HG03039 (cell line): ENCODE results near the gene FGF8.

Experiments used
- ATAC-seq: cut with Tn5 transposase; IDR thresholded peaks from one replicate; pipeline ENCODE4 v1.9.1; 2021; ENCODE audit warnings: mild to moderate bottlenecking, moderate library complexity; ENCODE audit not compliant: unreplicated experiment

The FGF8 gene

GRCh38 chr10:101770331-101771215 is 5.3 kb downstream of the FGF8 start:
- ATAC-seq, result no peak

DNA sequence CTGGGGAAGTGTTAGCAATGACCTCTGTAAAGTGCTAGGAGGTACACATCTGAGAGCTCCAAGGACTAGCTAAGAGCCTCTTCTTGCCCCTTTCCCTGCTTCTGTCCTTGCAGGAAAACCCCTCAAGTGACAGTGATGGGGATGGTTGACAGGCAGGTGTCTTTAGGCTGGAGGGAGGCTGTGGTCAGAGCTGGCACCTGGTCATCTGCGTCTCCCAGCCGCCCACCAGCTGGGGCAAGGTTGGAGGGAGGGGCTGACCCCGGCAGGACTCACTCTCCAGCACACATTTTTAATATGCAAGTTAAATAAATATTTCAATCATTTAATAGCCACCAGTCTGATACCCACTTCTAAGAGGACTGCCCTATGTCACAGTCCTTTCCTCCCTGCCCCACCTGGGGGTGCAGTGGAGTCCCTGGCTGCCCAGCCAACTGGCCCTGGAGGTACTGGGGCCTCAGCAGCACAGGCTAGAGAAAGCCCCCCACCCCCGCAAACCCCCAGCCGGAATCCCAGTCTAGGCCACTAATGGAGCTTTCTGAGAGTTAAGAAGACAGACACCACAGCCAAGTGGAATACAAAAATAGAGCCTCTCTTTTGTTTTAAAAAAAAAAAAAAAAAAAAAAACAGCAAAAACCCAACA is 6.3 kb downstream of the FGF8 start:
- no peak for ATAC-seq

DNA sequence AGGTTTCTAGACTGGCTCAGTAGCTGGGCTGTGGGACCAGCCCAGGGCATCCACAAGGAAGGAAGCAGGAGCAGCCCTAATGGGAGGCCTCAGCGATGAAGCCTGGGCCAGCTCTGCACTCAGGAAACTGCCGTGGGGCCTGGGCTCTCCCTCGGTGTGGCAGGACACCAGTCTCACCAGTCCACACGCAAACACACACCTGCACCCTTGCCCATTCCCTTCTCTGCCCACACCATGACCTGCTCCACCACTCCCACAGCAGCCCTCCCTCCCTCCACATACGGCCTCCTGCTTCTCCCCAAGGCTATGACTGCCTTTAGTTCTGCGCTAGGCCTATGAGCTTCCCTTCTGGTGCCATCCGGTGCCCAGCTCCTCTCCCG is 7.1 kb downstream of the FGF8 start:
- ATAC-seq, result no peak

GRCh38 chr10:101767966-101768790 is 7.7 kb downstream of the FGF8 start:
- no peak for ATAC-seq

DNA sequence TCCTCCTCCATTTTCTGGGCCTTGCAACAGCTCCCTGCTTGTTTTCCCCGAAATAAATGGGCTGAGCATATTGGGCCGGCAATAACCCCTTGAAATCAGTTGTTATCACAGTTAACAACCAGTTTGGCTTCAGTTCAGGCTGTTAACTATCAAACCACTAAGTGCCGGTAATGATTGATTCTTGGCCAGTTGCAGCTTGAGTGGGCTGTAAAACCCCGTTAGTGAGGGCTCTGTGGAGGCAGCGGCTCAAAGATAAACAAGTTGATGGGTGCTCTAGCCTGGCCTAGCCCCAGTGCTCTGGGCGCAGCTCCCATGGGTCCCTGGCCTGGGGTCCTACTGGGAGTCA is 8.3 kb downstream of the FGF8 start:
- no peak for ATAC-seq

DNA sequence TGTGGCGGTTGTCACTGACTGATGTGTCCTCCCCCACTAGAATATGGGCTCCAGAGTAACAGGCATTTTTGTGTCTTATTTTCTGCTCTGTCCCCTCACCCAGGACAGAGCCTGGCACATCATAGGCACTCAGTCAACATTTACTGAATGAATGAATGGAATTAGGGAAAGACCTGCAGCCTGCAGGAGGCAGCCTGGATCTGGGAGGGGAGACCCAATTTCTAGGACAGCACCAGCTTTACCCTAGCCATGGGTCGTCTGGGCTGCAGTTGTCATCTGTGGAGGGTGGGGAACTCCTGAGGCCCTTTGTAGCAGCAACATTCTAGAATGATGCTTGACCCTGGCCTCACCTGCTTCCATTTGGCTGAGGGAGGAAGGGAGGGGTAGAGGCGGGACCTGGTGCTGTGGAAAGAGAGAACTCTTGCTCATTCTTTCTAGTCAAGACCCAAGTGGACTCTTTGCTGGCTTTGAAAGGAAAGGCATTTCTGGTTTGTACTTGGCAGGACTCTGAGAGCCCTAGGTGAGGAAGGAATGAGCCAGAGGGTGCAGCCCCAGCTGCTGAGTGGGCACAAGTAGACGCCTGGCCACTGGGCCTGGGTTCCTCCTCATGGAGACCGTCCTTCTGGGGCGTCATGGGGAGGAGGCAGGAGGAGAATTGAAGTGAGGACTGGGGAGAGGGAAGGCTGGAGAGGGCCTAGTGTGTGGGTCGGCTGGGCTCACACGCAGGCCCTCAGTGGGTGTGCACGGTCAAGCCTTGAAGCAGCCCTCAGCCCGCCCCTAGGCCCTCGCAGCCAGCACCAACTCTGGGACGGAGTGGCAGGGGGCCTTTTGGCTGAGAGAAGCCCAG is 8.9 kb downstream of the FGF8 start:
- ATAC-seq, result no peak

DNA sequence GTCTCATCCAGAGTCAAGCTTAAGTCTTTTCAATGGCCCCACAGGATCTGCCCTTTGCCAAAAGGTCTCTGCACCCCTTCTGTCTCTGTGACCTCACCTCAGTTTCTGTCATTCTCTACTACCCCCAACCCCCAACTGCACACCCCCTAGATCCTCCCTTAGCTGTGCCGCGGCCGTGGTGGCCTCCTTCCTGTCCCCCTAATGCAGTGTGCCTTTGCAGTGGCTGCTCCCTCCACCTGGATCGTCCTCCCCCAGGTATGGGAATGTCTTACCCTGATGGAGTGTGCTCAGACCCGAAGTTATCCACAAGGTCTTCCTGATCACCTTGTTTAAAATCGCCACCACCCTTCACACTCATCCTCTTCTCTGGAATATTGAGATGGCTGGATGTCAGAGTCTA is 9.6 kb downstream of the FGF8 start:
- no peak for ATAC-seq

GRCh38 chr10:101763141-101763846 is 12.6 kb downstream of the FGF8 start:
- no peak for ATAC-seq

DNA sequence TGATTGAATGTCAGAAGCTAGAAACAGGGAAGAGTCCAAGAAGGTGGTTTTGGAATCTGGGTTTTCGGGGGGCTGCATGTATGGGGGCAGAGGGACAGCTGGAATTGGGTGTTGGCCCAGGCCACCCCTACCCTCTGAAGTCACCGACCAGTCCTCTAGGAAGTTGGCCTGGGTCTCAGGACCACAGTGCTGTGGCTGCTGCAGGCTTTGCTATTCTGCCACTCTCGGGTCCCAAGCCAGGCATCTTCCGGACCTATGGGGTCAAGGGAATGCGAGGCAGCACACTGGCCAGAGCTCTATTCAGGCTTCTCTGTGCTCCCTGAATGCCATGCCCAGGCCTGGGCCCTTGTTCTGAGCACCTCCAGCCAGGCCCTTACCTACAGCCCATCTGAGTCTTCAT is 13.2 kb downstream of the FGF8 start:
- no peak for ATAC-seq

DNA sequence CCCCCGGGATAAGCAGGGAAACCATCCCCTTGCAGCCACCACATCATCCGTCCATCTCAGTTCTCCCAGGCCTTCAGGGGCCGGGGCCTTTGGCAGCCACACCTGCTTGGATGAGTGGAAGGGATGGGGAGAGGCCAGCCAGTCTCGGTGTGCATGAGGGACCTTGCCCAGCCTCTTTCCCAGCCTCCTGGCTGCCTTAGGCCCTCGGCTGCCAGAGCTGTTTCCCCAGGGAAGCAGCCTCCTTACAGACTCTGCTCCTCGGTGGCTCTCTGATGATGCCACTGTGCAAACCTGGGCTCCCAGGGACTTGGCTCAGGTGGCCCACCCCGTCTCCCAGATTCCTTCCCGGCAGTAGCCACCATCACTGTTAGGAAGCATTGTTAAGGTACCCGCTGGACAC is 14.7 kb downstream of the FGF8 start:
- ATAC-seq, result no peak

DNA sequence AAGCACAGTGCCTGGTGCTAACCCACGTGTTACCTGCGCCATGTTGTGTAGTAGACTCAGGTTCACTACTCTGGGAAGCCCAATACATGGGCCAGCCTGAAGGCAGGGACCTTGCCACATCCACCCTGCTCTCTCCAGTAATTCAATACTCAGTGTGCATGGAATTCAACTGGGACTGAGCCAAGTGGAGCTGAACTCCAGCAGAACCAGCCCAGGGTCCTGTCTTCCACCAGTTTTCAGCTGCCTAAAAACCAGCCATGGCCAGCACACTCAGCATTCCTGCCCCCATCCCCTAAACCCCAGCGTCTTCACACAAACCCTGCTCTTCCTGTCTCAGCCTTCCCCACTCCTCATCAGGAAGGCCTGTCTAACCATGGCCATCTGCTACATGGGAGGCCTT is 15.4 kb downstream of the FGF8 start:
- ATAC-seq, result no peak

- ATAC-seq, result no peak
Measured at GRCh38 chr10:101759309-101760247, 16.3 kb downstream of the FGF8 start.

GRCh38 chr10:101758858-101759257 is 17.1 kb downstream of the FGF8 start:
- no peak for ATAC-seq

- no peak for ATAC-seq
Measured at GRCh38 chr10:101752241-101752640, 23.7 kb downstream of the FGF8 start.

DNA sequence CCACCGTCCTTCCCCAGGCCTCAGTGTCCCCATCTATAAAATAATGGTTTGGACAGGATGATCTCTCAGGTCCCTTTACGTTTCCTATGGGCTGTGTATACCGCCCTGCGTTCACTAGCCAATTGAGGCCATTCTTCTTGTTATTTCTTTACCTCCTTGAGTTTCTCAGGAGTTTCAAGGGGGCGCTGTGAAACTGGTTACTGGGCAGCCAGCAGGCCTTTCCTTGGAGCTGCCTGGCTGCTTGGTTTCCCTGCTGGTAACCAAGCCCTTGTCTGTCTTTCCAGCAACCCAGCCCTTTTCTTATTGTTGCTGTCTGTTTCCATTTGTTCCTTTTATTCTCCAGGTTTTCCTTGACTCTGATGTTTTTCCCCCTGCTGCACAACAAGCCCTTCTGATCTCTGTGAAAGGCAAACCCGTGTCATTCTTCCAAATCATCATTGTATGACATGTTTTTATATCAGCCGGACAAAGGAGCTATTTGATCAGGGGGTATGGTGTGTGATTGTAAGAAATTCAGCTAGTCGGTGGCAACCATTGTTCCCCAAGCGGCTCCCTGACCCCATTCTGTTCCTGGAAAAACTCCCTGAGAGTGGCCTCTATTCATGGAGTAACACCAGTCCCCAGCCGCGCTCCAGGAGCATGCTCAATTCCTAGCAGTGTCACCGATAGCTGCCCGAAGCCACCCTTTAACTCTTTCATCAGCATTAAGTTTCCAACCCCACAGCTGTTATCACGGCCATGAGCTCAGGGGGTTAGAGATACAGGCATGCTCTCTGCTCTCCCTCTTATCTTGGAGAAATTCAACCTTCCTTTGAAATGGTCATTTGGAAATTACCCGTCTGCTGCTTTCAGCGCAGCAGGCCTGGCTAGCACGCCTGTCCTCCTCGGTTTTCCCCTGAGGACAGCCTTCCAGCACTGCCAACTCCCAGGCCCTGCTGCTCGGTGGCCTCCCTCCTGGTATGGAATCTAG is 26.6 kb downstream of the FGF8 start:
- ATAC-seq, result no peak

GRCh38 chr10:101748496-101748895 is 27.4 kb downstream of the FGF8 start:
- no peak for ATAC-seq

- ATAC-seq, result no peak
Measured at GRCh38 chr10:101745074-101745696, 30.7 kb downstream of the FGF8 start.

- ATAC-seq, result no peak
Measured at GRCh38 chr10:101744267-101744666, 31.6 kb downstream of the FGF8 start.
